Measurements from ENCODE around the gene RNF115.
"Not testable (repeated sequence)": the region's sequence is repeated elsewhere in the genome, so short reads cannot be mapped to it uniquely, and the experiment has no call there.

The RNF115 gene

GRCh38 chr1:145782272-145783099 lies 41.4 kb downstream of the RNF115 start:
- intact Hi-C loops (cut with DNase I) = no loop called here
- DNase-seq = no peak

GRCh38 chr1:145778146-145778540 lies 45.8 kb downstream of the RNF115 start:
- intact Hi-C loops (cut with DNase I) = no loop called here
- no peak for DNase-seq

- intact Hi-C loops (cut with DNase I) = no loop called here
- DNase-seq = no peak
These were observed 46.3 kb downstream of the RNF115 start for GRCh38 chr1:145777357-145778145.

GRCh38 chr1:145773423-145773822 lies 50.5 kb downstream of the RNF115 start:
- intact Hi-C loops (cut with DNase I) = no loop called here
- DNase-seq = no peak

- intact Hi-C loops (cut with DNase I) = no loop called here
- DNase-seq = no peak
These were observed 52.8 kb downstream of the RNF115 start for GRCh38 chr1:145771056-145771455.

- intact Hi-C loops (cut with DNase I); DNase-seq: not testable (repeated sequence)
These were observed 55.9 kb downstream of the RNF115 start for GRCh38 chr1:145768004-145768403.

GRCh38 chr1:145766926-145767325 lies 57.0 kb downstream of the RNF115 start:
- intact Hi-C loops (cut with DNase I); DNase-seq: not testable (repeated sequence)

GRCh38 chr1:145765585-145766360 lies 58.1 kb downstream of the RNF115 start:
- intact Hi-C loops (cut with DNase I); DNase-seq: not testable (repeated sequence)

- DNase-seq; intact Hi-C loops (cut with DNase I): not testable (repeated sequence)
These were observed 58.8 kb downstream of the RNF115 start for GRCh38 chr1:145765127-145765526.

- intact Hi-C loops (cut with DNase I) = not testable (repeated sequence)
These were observed 59.5 kb downstream of the RNF115 start for GRCh38 chr1:145764231-145764940.

GRCh38 chr1:145762001-145762400 lies 61.9 kb downstream of the RNF115 start:
- DNase-seq; intact Hi-C loops (cut with DNase I): not testable (repeated sequence)

More at GRCh38 chr1:145764231-145764940, 59.5 kb downstream of the RNF115 start:
- DNase-seq = not testable (repeated sequence)

GRCh38 chr1:145761498-145761897 lies 62.4 kb downstream of the RNF115 start:
- intact Hi-C loops (cut with DNase I) = not testable (repeated sequence)
- peak in 1 of 10 donors; percentile 63 for DNase-seq

- intact Hi-C loops (cut with DNase I); DNase-seq: not testable (repeated sequence)
These were observed 63.4 kb downstream of the RNF115 start for GRCh38 chr1:145760395-145760949.

- no peak for DNase-seq
- intact Hi-C loops (cut with DNase I) = no loop called here
These were observed 64.2 kb downstream of the RNF115 start for GRCh38 chr1:145759721-145760120.

GRCh38 chr1:145758575-145758974 lies 65.3 kb downstream of the RNF115 start:
- no peak for DNase-seq
- intact Hi-C loops (cut with DNase I) = no loop called here

- intact Hi-C loops (cut with DNase I) = no loop called here
- no peak for DNase-seq
These were observed 65.8 kb downstream of the RNF115 start for GRCh38 chr1:145758116-145758515.

GRCh38 chr1:145757420-145757819 lies 66.5 kb downstream of the RNF115 start:
- intact Hi-C loops (cut with DNase I) = no loop called here
- DNase-seq = no peak

- intact Hi-C loops (cut with DNase I) = no loop called here
- peak in 3 of 10 donors; percentile 13 to 30 (median 18) for DNase-seq
These were observed 72.3 kb downstream of the RNF115 start for GRCh38 chr1:145751491-145752037.

- intact Hi-C loops (cut with DNase I) = no loop called here
- DNase-seq = no peak
These were observed 73.5 kb downstream of the RNF115 start for GRCh38 chr1:145750426-145750825.
